Activated CD4-positive, alpha-beta T cell treated with anti-CD3 and anti-CD28 coated beads, Interleukin-2, amount 50 U/mL, for 48 hours (primary cell): ENCODE results near the gene ELOA.
"Not testable (repeated sequence)": the region's sequence is repeated elsewhere in the genome, so short reads cannot be mapped to it uniquely, and the experiment has no call there.

Experiments used
- DNase-seq, 2 experiments: peaks; one replicate each; pipeline ENCODE4 v3.0.0-alpha.2; 2020

ELOA gene

GRCh38 chr1:23736437-23737134 is 6.7 kb upstream of the ELOA start:
- DNase-seq = peak; percentile 29 to 39

GRCh38 chr1:23741609-23742008 is 1.7 kb upstream of the ELOA start:
- DNase-seq = no peak

GRCh38 chr1:23742670-23743286 is 493 bp upstream of the ELOA start:
- DNase-seq = peak; percentile 42 to 45

GRCh38 chr1:23745515-23745914 is 2.2 kb downstream of the ELOA start:
- no peak for DNase-seq

- no peak for DNase-seq
These were observed 4.7 kb downstream of the ELOA start for GRCh38 chr1:23748016-23748415.

- DNase-seq = peak; percentile 26 to 40
These were observed 8.0 kb downstream of the ELOA start for GRCh38 chr1:23751050-23751814.

- DNase-seq = no peak
These were observed 8.5 kb downstream of the ELOA start for GRCh38 chr1:23751815-23752200.

GRCh38 chr1:23752909-23753308 is 9.6 kb downstream of the ELOA start:
- DNase-seq = no peak

- DNase-seq = no peak
These were observed 13.4 kb downstream of the ELOA start for GRCh38 chr1:23756676-23757075.

GRCh38 chr1:23757812-23758211 is 14.5 kb downstream of the ELOA start:
- DNase-seq = no peak

- DNase-seq = no peak
These were observed 16.0 kb downstream of the ELOA start for GRCh38 chr1:23759277-23759676.

- no peak for DNase-seq
These were observed 19.8 kb downstream of the ELOA start for GRCh38 chr1:23763041-23763577.

- no peak for DNase-seq
These were observed 25.5 kb downstream of the ELOA start for GRCh38 chr1:23768733-23769132.

- DNase-seq = peak; percentile 94
These were observed 29.0 kb downstream of the ELOA start for GRCh38 chr1:23772049-23772853.

GRCh38 chr1:23772854-23773242 is 29.6 kb downstream of the ELOA start:
- no peak for DNase-seq

GRCh38 chr1:23774174-23774880 is 31.1 kb downstream of the ELOA start:
- no peak for DNase-seq

GRCh38 chr1:23776217-23776616 is 32.9 kb downstream of the ELOA start:
- DNase-seq = no peak

- DNase-seq = peak; percentile 72 to 78
These were observed 34.9 kb downstream of the ELOA start, which contains the start of gene PITHD1 for GRCh38 chr1:23777979-23778814. Gene PITHD1, plus strand, starts transcription at chr1:23778418. Its CDS starts 98 bp downstream, at chr1:23778516.

GRCh38 chr1:23779826-23780371 is 36.6 kb downstream of the ELOA start:
- DNase-seq = no peak

- DNase-seq = not testable (repeated sequence)
These were observed 39.9 kb downstream of the ELOA start for GRCh38 chr1:23783141-23783540.

GRCh38 chr1:23784846-23785245 is 41.6 kb downstream of the ELOA start:
- no peak for DNase-seq
